Renal cortex interstitium (tissue), 11 donors: ENCODE data around the gene PXK. TPM values are rescaled to one million over a fixed set of nuclear protein-coding genes. Genes with fewer than 3 reads are reported as not detected.
A peak's percentile ranks its signal among the peaks of the same experiment; 100 is the strongest.

Source experiments
- DNase-seq, 11 donors: peaks; one replicate each; pipeline ENCODE4 v3.0.0-alpha.2; 2013; ENCODE audit warnings: low read depth in 9 of 11, low spot score in 4 of 11; ENCODE audit errors: extremely low read depth in 1 of 11
- polyA plus RNA-seq, 3 donors: library from polyadenylated mRNA; unstranded; fragments of 120-200 nt; gene quantifications; one replicate each; pipeline ENCODE4 v1.2.1, GENCODE V29; 2013; ENCODE audit not compliant: insufficient read length in 3 of 3

The PXK gene
- polyA plus RNA-seq, 3 donors = 21.8 to 34.0 (median 31.2) TPM

GRCh38 chr3:58307639-58308215, 25.0 kb upstream of the PXK start:
- peak in 2 of 11 donors; percentile 28 to 58 for DNase-seq

GRCh38 chr3:58308728-58309127, 24.0 kb upstream of the PXK start:
- no peak for DNase-seq

GRCh38 chr3:58317811-58318210, 14.9 kb upstream of the PXK start:
- DNase-seq = no peak

GRCh38 chr3:58321791-58322190, 10.9 kb upstream of the PXK start:
- DNase-seq = no peak

GRCh38 chr3:58322793-58323192, 9.9 kb upstream of the PXK start:
- no peak for DNase-seq

GRCh38 chr3:58323529-58324390, 8.9 kb upstream of the PXK start:
- DNase-seq = no peak

GRCh38 chr3:58324391-58325390, 8.0 kb upstream of the PXK start:
- no peak for DNase-seq

GRCh38 chr3:58325525-58325992, 7.1 kb upstream of the PXK start:
- no peak for DNase-seq

GRCh38 chr3:58326267-58326900, 6.3 kb upstream of the PXK start:
- no peak for DNase-seq

GRCh38 chr3:58329150-58329921, 3.4 kb upstream of the PXK start:
- DNase-seq = no peak

- DNase-seq = no peak
Observed at GRCh38 chr3:58329922-58330413, 2.7 kb upstream of the PXK start.

GRCh38 chr3:58331593-58332152, 1.0 kb upstream of the PXK start:
- DNase-seq = no peak

- no peak for DNase-seq
Observed at GRCh38 chr3:58333206-58334012, 717 bp downstream of the PXK start.

GRCh38 chr3:58334013-58334321, 1.3 kb downstream of the PXK start:
- no peak for DNase-seq

GRCh38 chr3:58334506-58334884, 1.8 kb downstream of the PXK start:
- DNase-seq = no peak

- no peak for DNase-seq
Observed at GRCh38 chr3:58335652-58335947, 2.9 kb downstream of the PXK start.

- no peak for DNase-seq
Observed at GRCh38 chr3:58336135-58336882, 3.6 kb downstream of the PXK start.
